BJ (cell line): ENCODE data around the gene TUBG1. TPM values are rescaled to one million over a fixed set of nuclear protein-coding genes. Genes with fewer than 3 reads are reported as not detected.

Experiments
- CTCF ChIA-PET: fragments of 350-600 bp; formaldehyde crosslinking; extraction: SDS; loops from one replicate; lab custom pipeline; 2021; ENCODE audit warnings: antibody characterized with exemption, inconsistent platforms; lab: Yijun Ruan, JAX
- POLR2A ChIA-PET: fragments of 300-600 bp; sonication (Branson Sonifier 250); formaldehyde crosslinking; extraction: SDS; loops from one replicate; lab custom pipeline; 2021; ENCODE audit warnings: antibody characterized with exemption; lab: Charles Lee
- DNase-seq: peaks from one replicate; pipeline ENCODE4 v3.0.0-alpha.2; 2011; ENCODE audit warnings: low read depth
- H3K27me3 ChIP-seq: 2 replicates; pipeline ENCODE4 v1.6.0; 2011; ENCODE audit warnings: low read length; ENCODE audit not compliant: control insufficient read depth, insufficient read depth
- H3K36me3 ChIP-seq: 2 replicates; pipeline ENCODE4 v1.5.1; 2011; ENCODE audit warnings: low read length; ENCODE audit not compliant: control insufficient read depth, insufficient read depth
- H3K4me3 ChIP-seq: 2 replicates; pipeline ENCODE4 v1.5.1; 2011; ENCODE audit warnings: low read depth, mild to moderate bottlenecking, control low read depth, low read length
- CTCF ChIP-seq: IDR thresholded peaks from 2 replicates; pipeline ENCODE4 v1.5.1; 2011; ENCODE audit warnings: low read depth, mild to moderate bottlenecking, control low read depth, inconsistent platforms, low read length, moderate library complexity; ENCODE audit not compliant: insufficient read depth
- polyA plus RNA-seq: library from polyadenylated mRNA; depleted of rRNA; stranded (reverse); fragments of >200 nt; gene quantifications from 2 replicates; pipeline ENCODE4 v1.2.3, GENCODE V29; 2011

TUBG1 gene
- polyA plus RNA-seq, 1 experiment: 66.1 TPM

GRCh38 chr17:42586514-42587230 is 22.8 kb upstream of the TUBG1 start:
- Histone ChIP-seq H3K27me3 (no peaks in the 10 kb centered on the region), H3K36me3 (peaks cover 33% of the 10 kb centered on the region), H3K4me3 (no peak overlapping the region)
- POLR2A ChIA-PET: no interaction called here
- no peak for TF ChIP-seq CTCF
- no peak for DNase-seq
- CTCF ChIA-PET: interaction anchor here (1.1 to 3.9 kb wide), 3 partner anchors 8 to 138 kb away, joined by 3 to 29 read pairs (median 3); partner anchors contain the start of gene PSMC3IP

- Histone ChIP-seq H3K4me3 (no peak overlapping the region), H3K36me3 (peaks cover 15% of the 10 kb centered on the region), H3K27me3 (no peaks in the 10 kb centered on the region)
- TF ChIP-seq CTCF: no peak
- no peak for DNase-seq
- ChIA-PET POLR2A (no interaction called here), CTCF (interaction anchor here (1.8 kb wide), 1 partner anchor 13 kb away, joined by 12 read pairs; the partner anchor contains the start of gene PSMC3IP)
These were observed 18.6 kb upstream of the TUBG1 start for GRCh38 chr17:42590886-42591285.

- Histone ChIP-seq H3K36me3 (peaks cover 12% of the 10 kb centered on the region), H3K4me3 (no peak overlapping the region), H3K27me3 (no peaks in the 10 kb centered on the region)
- no peak for TF ChIP-seq CTCF
- DNase-seq: no peak
- ChIA-PET POLR2A (no interaction called here), CTCF (interaction anchor here (0.9 to 1.7 kb wide), 2 partner anchors 13 to 86 kb away, joined by 4 read pairs; no protein-coding TSS in a partner anchor)
These were observed 18.1 kb upstream of the TUBG1 start for GRCh38 chr17:42591411-42591810.

GRCh38 chr17:42596386-42596785 is 13.1 kb upstream of the TUBG1 start:
- Histone ChIP-seq H3K27me3 (no peaks in the 10 kb centered on the region), H3K36me3 (peaks cover 2% of the 10 kb centered on the region), H3K4me3 (no peak overlapping the region)
- no peak for DNase-seq
- no peak for TF ChIP-seq CTCF
- ChIA-PET CTCF (no interaction called here), POLR2A (no interaction called here)

- no peak for TF ChIP-seq CTCF
- peaks cover 2% of the 10 kb centered on the region for H3K36me3 ChIP-seq
- POLR2A ChIA-PET: no interaction called here
- no peak for DNase-seq
- no peak overlapping the region for H3K4me3 ChIP-seq
- H3K27me3 ChIP-seq: no peaks in the 10 kb centered on the region
- CTCF ChIA-PET: interaction anchor here (0.7 to 3.2 kb wide), 2 partner anchors 11 to 21 kb away, joined by 3 to 20 read pairs; partner anchors contain the start of gene PSMC3IP
These were observed 10.6 kb upstream of the TUBG1 start for GRCh38 chr17:42598905-42599304.
